ENCODE measurements around the gene OGDH.
"Not testable (repeated sequence)": the region's sequence is repeated elsewhere in the genome, so short reads cannot be mapped to it uniquely, and the experiment has no call there.

Gene OGDH

GRCh38 chr7:44694326-44694725 lies 87.9 kb downstream of the OGDH start:
- H3K4me3 ChIP-seq (ENCODE audit: low read depth, low read length) = no peak overlapping the region
- DNase-seq (ENCODE audit: low read depth) = no peak
- no peak for TF ChIP-seq CTCF (IDR thresholded peaks at IDR 0.05; ENCODE audit: low read depth, low read length, missing control alignments)
- in situ Hi-C loops (cut with HindIII; ENCODE audit: low sequenced_read_pairs) = no loop called here

GRCh38 chr7:44694766-44695165 lies 88.3 kb downstream of the OGDH start:
- no peak for DNase-seq (ENCODE audit: low read depth)
- H3K4me3 ChIP-seq (ENCODE audit: low read depth, low read length) = no peak overlapping the region
- in situ Hi-C loops (cut with HindIII; ENCODE audit: low sequenced_read_pairs) = no loop called here
- no peak for TF ChIP-seq CTCF (IDR thresholded peaks at IDR 0.05; ENCODE audit: low read depth, low read length, missing control alignments)

GRCh38 chr7:44695756-44696155 lies 89.3 kb downstream of the OGDH start:
- no peak overlapping the region for H3K4me3 ChIP-seq (ENCODE audit: low read depth, low read length)
- TF ChIP-seq CTCF (IDR thresholded peaks at IDR 0.05; ENCODE audit: low read depth, low read length, missing control alignments) = no peak
- in situ Hi-C loops (cut with HindIII; ENCODE audit: low sequenced_read_pairs) = no loop called here
- DNase-seq (ENCODE audit: low read depth) = no peak

GRCh38 chr7:44696728-44697127 lies 90.3 kb downstream of the OGDH start:
- TF ChIP-seq CTCF (IDR thresholded peaks at IDR 0.05; ENCODE audit: low read depth, low read length, missing control alignments) = no peak
- no peak overlapping the region for H3K4me3 ChIP-seq (ENCODE audit: low read depth, low read length)
- in situ Hi-C loops (cut with HindIII; ENCODE audit: low sequenced_read_pairs) = no loop called here

GRCh38 chr7:44697136-44698045 lies 91.0 kb downstream of the OGDH start:
- no peak for TF ChIP-seq CTCF (IDR thresholded peaks at IDR 0.05; ENCODE audit: low read depth, low read length, missing control alignments)
- in situ Hi-C loops (cut with HindIII; ENCODE audit: low sequenced_read_pairs) = no loop called here
- no peak overlapping the region for H3K4me3 ChIP-seq (ENCODE audit: low read depth, low read length)
- no peak for DNase-seq (ENCODE audit: low read depth)

More at GRCh38 chr7:44696728-44697127, 90.3 kb downstream of the OGDH start:
- no peak for DNase-seq (ENCODE audit: low read depth)

- no peak overlapping the region for H3K4me3 ChIP-seq (ENCODE audit: low read depth, low read length)
- TF ChIP-seq CTCF (IDR thresholded peaks at IDR 0.05; ENCODE audit: low read depth, low read length, missing control alignments) = no peak
- in situ Hi-C loops (cut with HindIII; ENCODE audit: low sequenced_read_pairs) = no loop called here
- no peak for DNase-seq (ENCODE audit: low read depth)
Observed at GRCh38 chr7:44698046-44698580, 91.7 kb downstream of the OGDH start.

- DNase-seq (ENCODE audit: low read depth); H3K4me3 ChIP-seq (ENCODE audit: low read depth, low read length); in situ Hi-C loops (cut with HindIII; ENCODE audit: low sequenced_read_pairs): not testable (repeated sequence)
Observed at GRCh38 chr7:44699598-44699997, 93.2 kb downstream of the OGDH start.
